Measurements from ENCODE around the gene KCNH1. TPM values are rescaled to one million over a fixed set of nuclear protein-coding genes. Genes with fewer than 3 reads are reported as not detected.

KCNH1 gene
- total RNA-seq, 2 donors from 2014 or later, result 0.21 TPM; not detected in 1

- H3K4me1 ChIP-seq (ENCODE audit: control insufficient read depth in 1 of 2, low read depth in 2 of 2), result no peaks in the 10 kb centered on the region
- ATAC-seq (ENCODE audit: insufficient number of reproducible peaks, low FRiP score, low read depth) (no peak), DNase-seq (ENCODE audit: low spot score) (no peak)
- no peak overlapping the region for H3K4me3 ChIP-seq
- H3K9me3 ChIP-seq, result no peaks in the 10 kb centered on the region
- H3K27ac ChIP-seq, result no peak overlapping the region
- H3K36me3 ChIP-seq, result no peaks in the 10 kb centered on the region
- no peak for TF ChIP-seq CTCF (IDR thresholded peaks at IDR 0.05)
- H3K27me3 ChIP-seq (replicated peaks; ENCODE audit: insufficient read depth), result no peaks in the 10 kb centered on the region
Measured at GRCh38 chr1:210723646-210724045, 410.3 kb downstream of the KCNH1 start.

GRCh38 chr1:210722410-210723081, 411.4 kb downstream of the KCNH1 start:
- no peak overlapping the region for H3K27ac ChIP-seq
- no peak for TF ChIP-seq CTCF (IDR thresholded peaks at IDR 0.05)
- no peak overlapping the region for H3K4me3 ChIP-seq
- no peak for DNase-seq (ENCODE audit: low spot score)
- H3K36me3 ChIP-seq, result no peaks in the 10 kb centered on the region
- no peaks in the 10 kb centered on the region for H3K9me3 ChIP-seq
- ATAC-seq (ENCODE audit: insufficient number of reproducible peaks, low FRiP score, low read depth), result no peak
- H3K27me3 ChIP-seq (replicated peaks; ENCODE audit: insufficient read depth), result no peaks in the 10 kb centered on the region
- no peaks in the 10 kb centered on the region for H3K4me1 ChIP-seq (ENCODE audit: control insufficient read depth in 1 of 2, low read depth in 2 of 2)

GRCh38 chr1:210715072-210715471, 418.9 kb downstream of the KCNH1 start:
- no peaks in the 10 kb centered on the region for H3K9me3 ChIP-seq
- TF ChIP-seq CTCF (IDR thresholded peaks at IDR 0.05), result no peak
- no peak overlapping the region for H3K27ac ChIP-seq
- H3K4me3 ChIP-seq, result no peak overlapping the region
- H3K4me1 ChIP-seq (ENCODE audit: control insufficient read depth in 1 of 2, low read depth in 2 of 2), result no peaks in the 10 kb centered on the region
- H3K36me3 ChIP-seq, result no peaks in the 10 kb centered on the region
- no peak for DNase-seq (ENCODE audit: low spot score)
- no peaks in the 10 kb centered on the region for H3K27me3 ChIP-seq (replicated peaks; ENCODE audit: insufficient read depth)
- no peak for ATAC-seq (ENCODE audit: insufficient number of reproducible peaks, low FRiP score, low read depth)

GRCh38 chr1:210711825-210712612, 421.9 kb downstream of the KCNH1 start:
- no peak for TF ChIP-seq CTCF (IDR thresholded peaks at IDR 0.05)
- ATAC-seq (ENCODE audit: insufficient number of reproducible peaks, low FRiP score, low read depth) (no peak), DNase-seq (ENCODE audit: low spot score) (no peak)
- H3K4me1 ChIP-seq (ENCODE audit: control insufficient read depth in 1 of 2, low read depth in 2 of 2), result no peaks in the 10 kb centered on the region
- H3K9me3 ChIP-seq, result no peaks in the 10 kb centered on the region
- no peaks in the 10 kb centered on the region for H3K27me3 ChIP-seq (replicated peaks; ENCODE audit: insufficient read depth)
- no peak overlapping the region for H3K27ac ChIP-seq
- no peaks in the 10 kb centered on the region for H3K36me3 ChIP-seq
- H3K4me3 ChIP-seq, result no peak overlapping the region

- H3K4me1 ChIP-seq (ENCODE audit: control insufficient read depth in 1 of 2, low read depth in 2 of 2), result no peaks in the 10 kb centered on the region
- no peak overlapping the region for H3K27ac ChIP-seq
- no peaks in the 10 kb centered on the region for H3K36me3 ChIP-seq
- DNase-seq (ENCODE audit: low spot score) (no peak), ATAC-seq (ENCODE audit: insufficient number of reproducible peaks, low FRiP score, low read depth) (no peak)
- H3K27me3 ChIP-seq (replicated peaks; ENCODE audit: insufficient read depth), result no peaks in the 10 kb centered on the region
- no peaks in the 10 kb centered on the region for H3K9me3 ChIP-seq
- no peak for TF ChIP-seq CTCF (IDR thresholded peaks at IDR 0.05)
- no peak overlapping the region for H3K4me3 ChIP-seq
Measured at GRCh38 chr1:210709701-210710100, 424.2 kb downstream of the KCNH1 start.

Data from thoracic aorta (tissue), 2 donors.